ENCODE data around the gene RRAS2.
"Not testable (repeated sequence)": the region's sequence is repeated elsewhere in the genome, so short reads cannot be mapped to it uniquely, and the experiment has no call there.

RRAS2 gene

GRCh38 chr11:14253421-14253820 is 105.6 kb downstream of the RRAS2 start:
- no peak for DNase-seq

GRCh38 chr11:14252501-14252900 is 106.5 kb downstream of the RRAS2 start:
- not testable (repeated sequence) for DNase-seq

GRCh38 chr11:14251754-14252153 is 107.2 kb downstream of the RRAS2 start:
- DNase-seq = no peak

- peak; percentile 31 to 77 (median 56) for DNase-seq
These were observed 109.6 kb downstream of the RRAS2 start for GRCh38 chr11:14249121-14249963.

GRCh38 chr11:14248580-14248981 is 110.4 kb downstream of the RRAS2 start:
- DNase-seq = peak in 2 of 6 experiments; percentile 17 to 48

- no peak for DNase-seq
These were observed 113.5 kb downstream of the RRAS2 start for GRCh38 chr11:14245444-14245843.

GRCh38 chr11:14244926-14245325 is 114.1 kb downstream of the RRAS2 start:
- no peak for DNase-seq

- no peak for DNase-seq
These were observed 116.2 kb downstream of the RRAS2 start for GRCh38 chr11:14242733-14243132.

- DNase-seq = no peak
These were observed 116.8 kb downstream of the RRAS2 start for GRCh38 chr11:14242187-14242586.

GRCh38 chr11:14240951-14241350 is 118.0 kb downstream of the RRAS2 start:
- DNase-seq = no peak

GRCh38 chr11:14240221-14240620 is 118.8 kb downstream of the RRAS2 start:
- DNase-seq = no peak

GRCh38 chr11:14237444-14237961 is 121.5 kb downstream of the RRAS2 start:
- DNase-seq = no peak

- DNase-seq = no peak
These were observed 123.3 kb downstream of the RRAS2 start for GRCh38 chr11:14235701-14236100.

GRCh38 chr11:14234446-14234845 is 124.5 kb downstream of the RRAS2 start:
- DNase-seq = no peak

- no peak for DNase-seq
These were observed 126.3 kb downstream of the RRAS2 start for GRCh38 chr11:14232652-14233051.

- DNase-seq = no peak
These were observed 128.6 kb downstream of the RRAS2 start for GRCh38 chr11:14230407-14230806.

GRCh38 chr11:14229472-14229871 is 129.5 kb downstream of the RRAS2 start:
- DNase-seq = no peak

GRCh38 chr11:14228356-14228755 is 130.6 kb downstream of the RRAS2 start:
- DNase-seq = no peak
